Nasal cavity respiratory epithelium epithelial cell of viscerocranial mucosa (primary cell): ENCODE measurements around the gene PFKL. TPM values are rescaled to one million over a fixed set of nuclear protein-coding genes. Genes with fewer than 3 reads are reported as not detected.

Experiments
- total RNA-seq: library from RNA; depleted of rRNA; stranded (reverse); fragments of >200 nt; gene quantifications from 2 replicates; pipeline ENCODE4 v1.2.3, GENCODE V29; 2014

Gene PFKL
- total RNA-seq, result 110 and 198 TPM in 2 replicates

DNA sequence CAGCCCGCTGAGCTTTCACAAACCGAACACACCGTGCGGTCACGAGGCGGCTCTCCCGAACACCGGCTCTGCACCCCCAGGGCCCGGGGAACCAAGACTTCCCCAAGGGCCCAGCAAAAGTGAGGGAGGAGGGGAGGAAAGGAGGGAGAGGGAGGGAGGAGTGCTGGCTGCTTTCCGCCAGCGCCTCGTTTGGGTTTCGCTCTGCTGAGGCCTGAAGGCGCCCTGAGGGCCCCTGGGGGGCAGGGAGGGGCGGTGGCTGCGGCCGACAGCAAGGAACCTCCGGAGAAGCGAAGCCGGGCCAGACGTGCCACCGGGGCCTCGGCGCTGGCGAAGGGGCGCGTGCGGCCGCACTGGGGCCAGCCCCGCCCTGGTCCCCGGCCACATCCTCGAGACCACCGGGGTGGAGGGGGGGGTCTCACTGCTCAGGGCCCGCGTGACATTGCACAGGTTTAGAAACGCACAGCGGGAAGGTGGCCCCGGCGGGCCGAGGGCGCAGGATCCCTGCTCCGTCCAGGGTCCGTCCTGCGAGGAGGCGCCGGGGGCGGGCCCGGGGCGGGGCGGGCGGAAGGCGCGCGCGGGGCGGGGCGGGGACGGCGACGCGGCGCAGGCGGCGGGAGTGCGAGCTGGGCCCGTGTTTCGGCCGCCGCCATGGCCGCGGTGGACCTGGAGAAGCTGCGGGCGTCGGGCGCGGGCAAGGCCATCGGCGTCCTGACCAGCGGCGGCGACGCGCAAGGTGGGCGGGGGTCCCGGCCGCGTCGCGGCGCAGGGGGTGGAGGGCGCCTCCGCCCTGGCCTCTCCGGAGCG lies at the start of gene PFKL:
PFKL (plus strand) TSS at position 596 of the 804 bp plus-strand sequence; CDS start at position 649, 53 bp downstream.

DNA sequence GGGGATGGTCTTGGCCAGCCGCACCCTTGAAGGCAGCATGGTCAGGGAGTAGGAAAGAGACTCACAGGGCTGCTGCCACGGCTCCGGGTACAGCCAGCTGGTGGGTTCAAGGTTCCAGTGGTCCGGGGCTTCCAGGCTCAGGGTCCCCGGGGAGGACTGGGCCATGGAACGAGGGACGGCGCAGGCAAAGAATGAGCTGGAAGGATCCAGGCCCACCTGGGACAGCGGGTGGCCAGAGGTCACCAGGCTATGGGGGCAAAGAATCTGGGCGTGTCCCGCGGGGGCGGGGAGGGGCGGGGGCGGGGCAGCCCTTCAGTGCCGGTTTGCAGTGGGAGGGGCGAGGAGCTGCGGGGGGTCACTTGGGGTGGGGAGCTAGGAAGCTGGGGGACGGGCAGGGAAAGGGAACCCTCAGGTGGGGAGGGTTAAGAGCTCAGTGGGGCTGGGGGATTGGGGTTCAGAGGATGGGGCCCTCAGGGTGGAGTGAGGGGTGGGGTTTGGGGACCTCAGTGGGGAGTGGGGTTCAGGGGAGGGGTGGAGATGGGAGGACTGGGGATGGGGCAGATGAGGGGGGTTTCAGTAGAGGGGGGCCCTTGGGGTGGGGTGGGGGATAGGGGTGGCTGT lies 38.1 kb upstream of the PFKL start, which contains the start of gene DNMT3L:
DNMT3L (minus strand) TSS at position 223 of the 621 bp plus-strand sequence. CDS start 638 bp downstream, outside the sequence.

DNA sequence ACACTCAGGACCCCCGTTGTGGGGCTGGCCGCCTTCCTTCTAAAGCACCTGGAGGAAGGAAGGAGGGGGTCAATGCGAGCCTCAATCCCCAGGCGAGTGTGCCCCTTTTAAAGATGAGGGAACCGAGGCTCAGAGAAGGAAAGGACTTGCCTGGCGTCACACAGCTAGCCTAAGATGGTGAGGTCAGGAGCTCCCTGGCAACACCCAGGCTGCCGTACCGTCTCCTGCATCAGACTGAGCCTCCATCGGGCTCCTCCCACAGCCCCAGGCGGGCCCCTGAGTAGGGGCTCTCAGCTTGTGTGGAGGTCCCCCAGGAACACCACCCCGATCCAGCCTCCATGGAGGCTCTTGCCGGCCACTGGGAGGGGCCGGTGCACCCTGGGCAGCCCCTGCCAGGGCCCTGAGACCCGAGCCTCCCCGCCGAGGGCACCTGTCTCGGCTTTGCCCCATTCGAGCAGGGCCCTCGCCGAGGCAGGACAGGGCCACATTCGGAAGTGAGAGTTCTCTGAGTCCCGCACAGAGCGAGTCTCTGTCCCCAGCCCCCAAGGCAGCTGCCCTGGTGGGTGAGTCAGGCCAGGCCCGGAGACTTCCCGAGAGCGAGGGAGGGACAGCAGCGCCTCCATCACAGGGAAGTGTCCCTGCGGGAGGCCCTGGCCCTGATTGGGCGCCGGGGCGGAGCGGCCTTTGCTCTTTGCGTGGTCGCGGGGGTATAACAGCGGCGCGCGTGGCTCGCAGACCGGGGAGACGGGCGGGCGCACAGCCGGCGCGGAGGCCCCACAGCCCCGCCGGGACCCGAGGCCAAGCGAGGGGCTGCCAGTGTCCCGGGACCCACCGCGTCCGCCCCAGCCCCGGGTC lies 14.5 kb upstream of the PFKL start, which contains the start of gene AIRE:
AIRE (plus strand) TSS at position 739 of the 855 bp plus-strand sequence. CDS start 131 bp downstream, outside the sequence.

DNA sequence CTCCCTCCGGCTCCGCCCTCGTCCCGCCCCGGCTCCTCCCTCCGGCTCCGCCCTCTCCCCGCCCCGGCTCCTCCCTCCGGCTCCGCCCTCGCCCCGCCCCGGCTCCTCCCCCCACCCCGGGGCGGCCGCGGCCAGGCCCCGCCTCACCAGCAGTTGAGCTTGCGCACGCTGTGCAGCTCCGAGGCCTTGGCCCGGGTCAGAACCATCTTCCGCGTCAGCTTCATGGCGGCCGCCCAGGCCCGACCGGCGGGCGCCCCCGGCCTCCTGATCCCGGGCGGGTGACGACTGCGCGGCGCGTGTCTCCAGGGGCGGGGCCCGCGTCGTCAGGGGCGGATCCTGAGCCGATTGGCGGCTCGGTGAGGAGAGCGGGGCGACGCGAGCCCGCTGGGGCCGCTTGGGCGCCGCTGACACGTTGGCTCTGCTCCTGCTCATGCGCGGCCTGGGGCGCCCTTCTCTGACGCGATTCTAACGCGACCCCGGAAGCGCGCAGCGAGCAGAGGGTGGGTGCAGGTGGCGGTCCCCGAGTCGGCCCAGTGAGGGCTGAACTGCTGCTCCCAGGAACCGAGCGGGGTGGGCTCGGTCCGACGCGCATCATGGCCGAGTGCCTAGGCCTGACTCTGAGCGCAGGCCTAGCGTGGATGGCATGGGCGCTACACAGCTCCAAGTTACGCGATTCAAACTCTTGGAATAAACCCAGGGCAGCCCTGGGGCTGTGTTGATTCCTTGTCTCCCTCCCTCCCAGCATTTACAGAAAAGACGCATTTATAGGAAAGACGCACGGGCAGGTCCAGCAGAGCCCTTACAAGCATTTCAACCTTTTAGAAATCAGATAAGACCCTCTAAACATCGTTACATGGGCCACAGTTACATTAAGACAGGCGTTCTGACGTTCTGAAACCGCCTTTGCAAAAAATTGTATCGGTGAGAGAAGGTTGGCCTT lies 39.4 kb downstream of the PFKL start, which contains the start of gene CFAP410:
CFAP410 (minus strand) TSS at position 420 of the 940 bp plus-strand sequence; CDS start at position 224, 196 bp downstream.

DNA sequence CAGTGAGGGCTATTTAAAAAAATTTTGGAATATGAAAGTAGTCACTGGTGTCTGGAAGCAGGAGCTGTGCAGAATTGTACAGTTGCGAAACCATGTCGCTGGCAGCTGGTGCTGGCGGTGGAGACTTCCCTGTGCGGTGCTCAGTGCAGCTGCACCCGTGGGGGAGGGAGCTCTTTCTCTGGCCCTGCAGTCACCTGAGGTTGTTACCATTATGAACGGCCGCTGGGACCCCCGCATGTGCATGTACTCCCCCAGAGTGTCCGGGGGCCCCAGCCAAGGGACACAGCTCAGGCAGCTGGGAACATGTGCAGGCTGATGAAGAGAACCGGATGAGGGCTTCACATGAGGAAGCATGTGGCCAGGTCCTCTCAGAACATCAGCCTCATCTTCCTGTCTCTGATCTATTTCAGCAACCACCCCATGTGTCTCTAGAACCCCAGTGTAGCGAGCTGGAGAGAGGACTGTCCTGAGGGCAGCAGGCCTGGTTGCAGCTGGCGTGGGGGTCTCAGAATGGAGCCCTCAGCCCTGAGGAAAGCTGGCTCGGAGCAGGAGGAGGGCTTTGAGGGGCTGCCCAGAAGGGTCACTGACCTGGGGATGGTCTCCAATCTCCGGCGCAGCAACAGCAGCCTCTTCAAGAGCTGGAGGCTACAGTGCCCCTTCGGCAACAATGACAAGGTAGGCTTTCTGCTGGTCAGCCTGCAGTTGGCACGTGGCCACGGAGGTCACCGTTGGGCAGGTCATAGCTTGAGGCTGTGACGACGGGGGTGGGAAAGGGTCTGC lies 53.5 kb downstream of the PFKL start, which contains the start of gene TRPM2:
TRPM2 (plus strand) TSS at position 431 of the 780 bp plus-strand sequence; CDS start at position 511, 80 bp downstream.

Other genes starting within 250 kb of the PFKL start
- 39.7 and 55.0 TPM in 2 replicates for gene PWP2, start 192.7 kb upstream of the PFKL start, total RNA-seq
- 21.5 and 23.5 TPM in 2 replicates for gene GATD3, start 166.4 kb upstream of the PFKL start, total RNA-seq
- gene ICOSLG, start 59.1 kb upstream of the PFKL start, total RNA-seq, result 1.0 and 3.3 TPM in 2 replicates
- not detected in 2 replicates for gene DNMT3L, start 38.2 kb upstream of the PFKL start, total RNA-seq
- gene AIRE, start 14.2 kb upstream of the PFKL start, total RNA-seq, result not detected in 2 replicates
- gene CFAP410, start 39.3 kb downstream of the PFKL start, total RNA-seq, result 4.1 and 4.8 TPM in 2 replicates
- 0.14 TPM in 1 of 2 replicates, not detected in the other for gene TRPM2, start 53.6 kb downstream of the PFKL start, total RNA-seq
- gene LRRC3, start 155.5 kb downstream of the PFKL start, total RNA-seq, result 0.34 and 1.4 TPM in 2 replicates
- not detected in 2 replicates for gene KRTAP10-1, start 240.1 kb downstream of the PFKL start, total RNA-seq